Stimulated activated CD8-positive, alpha-beta memory T cell treated with anti-CD3 and anti-CD28 coated beads, Interleukin-4, amount 100 ng/mL, for 48 hours (primary cell): ENCODE results near the gene PROSER3.

Experiments
- DNase-seq: peaks from one replicate; pipeline ENCODE4 v3.0.0-alpha.2; 2020

The PROSER3 gene

GRCh38 chr19:35739275-35740107 is 18.5 kb upstream of the PROSER3 start:
- DNase-seq = no peak

DNA sequence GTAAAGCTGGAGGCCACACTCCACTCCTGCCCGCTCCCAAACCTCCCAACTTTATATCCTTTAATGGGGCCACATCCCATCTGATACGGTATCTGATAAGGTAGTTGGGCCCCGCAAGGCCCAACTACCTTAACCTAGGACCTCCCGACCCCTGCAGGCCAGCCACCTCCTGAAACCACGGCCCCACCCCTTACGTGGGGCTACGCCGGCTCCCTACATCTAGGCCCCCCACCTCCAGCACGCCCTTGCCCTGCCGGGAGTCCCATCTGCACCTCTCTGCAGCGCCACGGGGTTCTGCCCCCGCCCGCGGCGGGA is 17.9 kb upstream of the PROSER3 start:
- DNase-seq = no peak

DNA sequence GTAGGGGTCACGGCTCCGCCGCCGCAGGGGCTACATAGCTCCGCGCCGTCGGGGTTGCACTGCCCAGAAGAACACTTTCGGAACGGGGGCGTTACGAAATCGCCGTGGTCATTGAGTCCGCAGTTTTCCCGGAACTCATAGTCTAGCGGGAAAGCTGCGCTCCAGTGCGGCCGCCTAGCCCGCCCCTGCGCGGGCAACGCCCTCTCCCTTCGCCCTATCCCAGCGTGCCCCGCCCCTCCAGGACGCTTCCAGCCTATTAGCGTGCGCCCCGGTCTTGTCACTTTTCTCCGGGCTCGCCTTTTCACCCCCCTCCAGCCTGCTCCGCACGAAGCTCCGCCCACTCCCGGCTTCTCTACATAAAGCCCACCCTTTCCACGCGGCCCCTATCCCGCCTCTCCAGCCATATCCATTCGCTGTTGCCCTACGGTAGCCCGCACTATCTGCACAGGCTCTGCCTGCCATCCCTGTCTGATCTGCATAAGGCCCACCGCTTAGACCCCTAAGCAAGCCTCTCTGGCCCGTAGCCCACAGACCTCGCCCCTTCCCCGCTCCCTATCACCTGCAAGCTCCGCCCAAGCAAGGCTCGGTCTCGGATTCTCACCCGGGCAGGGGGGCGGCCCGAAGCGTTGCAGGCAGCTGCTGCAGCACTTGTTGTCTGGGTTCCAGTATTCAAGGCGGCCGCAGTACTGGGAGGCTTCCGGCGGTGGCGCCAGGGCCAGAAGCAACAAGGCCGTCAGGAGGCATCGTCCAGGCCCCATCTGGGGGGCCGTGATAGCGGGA is 17.4 kb upstream of the PROSER3 start:
- DNase-seq = peak; percentile 98

GRCh38 chr19:35741203-35741515 is 16.8 kb upstream of the PROSER3 start:
- DNase-seq = no peak

GRCh38 chr19:35742121-35742724 is 15.8 kb upstream of the PROSER3 start, which contains the start of gene IGFLR1:
Gene IGFLR1, minus strand, starts transcription at chr19:35742452. Its CDS starts 1,272 bp downstream, at chr19:35741180.
- peak; percentile 82 for DNase-seq

- DNase-seq = no peak
Measured at GRCh38 chr19:35743640-35744429, 14.1 kb upstream of the PROSER3 start.

GRCh38 chr19:35744430-35745327 is 13.3 kb upstream of the PROSER3 start:
- peak; percentile 94 for DNase-seq

DNA sequence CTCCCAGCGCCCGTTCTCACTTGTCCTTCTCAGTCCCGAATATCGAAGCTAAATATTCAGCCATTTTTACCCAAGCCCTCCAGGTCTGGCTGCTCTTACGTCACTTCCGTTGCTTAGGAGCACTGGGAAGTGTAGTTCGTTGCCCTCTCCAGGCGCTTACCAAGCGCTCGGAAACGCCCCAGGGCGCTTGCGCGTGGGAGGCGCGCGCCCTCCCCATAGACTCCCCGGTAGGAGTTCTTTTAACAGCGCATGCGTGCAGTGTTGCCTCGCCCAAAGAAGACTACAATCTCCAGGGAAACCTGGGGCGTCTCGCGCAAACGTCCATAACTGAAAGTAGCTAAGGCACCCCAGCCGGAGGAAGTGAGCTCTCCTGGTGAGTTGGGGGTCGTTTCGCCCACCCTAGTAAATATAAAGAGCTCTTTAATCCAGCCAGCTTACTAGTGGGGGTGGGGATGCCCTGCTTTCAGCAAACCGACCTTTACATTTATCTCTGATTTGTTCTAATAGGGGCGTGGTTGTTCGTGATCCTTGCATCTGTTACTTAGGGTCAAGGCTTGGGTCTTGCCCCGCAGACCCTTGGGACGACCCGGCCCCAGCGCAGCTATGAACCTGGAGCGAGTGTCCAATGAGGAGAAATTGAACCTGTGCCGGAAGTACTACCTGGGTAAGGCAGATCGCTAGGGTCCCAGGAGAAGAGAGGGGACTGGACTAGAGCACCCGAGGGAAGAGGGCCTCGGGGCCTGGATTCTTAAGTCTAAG is 12.5 kb upstream of the PROSER3 start, which contains the start of the genes PSENEN and U2AF1L4:
Gene PSENEN (plus strand): TSS at position 324 of the 759 bp plus-strand sequence. CDS start 280 bp downstream, at position 604.
Gene U2AF1L4 (minus strand): TSS at position 91 of the 759 bp plus-strand sequence. CDS start 27 bp downstream, at position 64.
- peak; percentile 93 for DNase-seq

DNA sequence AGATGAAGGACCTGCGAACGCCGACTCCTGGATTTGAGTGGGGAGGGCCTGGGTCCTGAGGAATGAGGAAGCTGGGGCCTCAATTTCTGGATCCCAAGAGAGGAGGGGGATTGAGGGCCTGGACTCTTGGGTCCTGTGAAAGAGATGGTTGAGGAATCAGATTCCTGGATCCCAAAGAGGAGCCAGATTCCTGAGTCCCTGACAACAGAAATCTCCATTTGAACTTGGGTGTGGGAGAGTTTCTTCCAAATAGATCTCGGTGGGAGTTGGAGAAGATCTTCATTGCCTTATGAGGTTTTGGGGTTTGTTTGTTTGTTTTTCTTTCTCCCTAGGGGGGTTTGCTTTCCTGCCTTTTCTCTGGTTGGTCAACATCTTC is 11.9 kb upstream of the PROSER3 start:
- DNase-seq = no peak

GRCh38 chr19:35746531-35746930 is 11.4 kb upstream of the PROSER3 start:
- DNase-seq = no peak

DNA sequence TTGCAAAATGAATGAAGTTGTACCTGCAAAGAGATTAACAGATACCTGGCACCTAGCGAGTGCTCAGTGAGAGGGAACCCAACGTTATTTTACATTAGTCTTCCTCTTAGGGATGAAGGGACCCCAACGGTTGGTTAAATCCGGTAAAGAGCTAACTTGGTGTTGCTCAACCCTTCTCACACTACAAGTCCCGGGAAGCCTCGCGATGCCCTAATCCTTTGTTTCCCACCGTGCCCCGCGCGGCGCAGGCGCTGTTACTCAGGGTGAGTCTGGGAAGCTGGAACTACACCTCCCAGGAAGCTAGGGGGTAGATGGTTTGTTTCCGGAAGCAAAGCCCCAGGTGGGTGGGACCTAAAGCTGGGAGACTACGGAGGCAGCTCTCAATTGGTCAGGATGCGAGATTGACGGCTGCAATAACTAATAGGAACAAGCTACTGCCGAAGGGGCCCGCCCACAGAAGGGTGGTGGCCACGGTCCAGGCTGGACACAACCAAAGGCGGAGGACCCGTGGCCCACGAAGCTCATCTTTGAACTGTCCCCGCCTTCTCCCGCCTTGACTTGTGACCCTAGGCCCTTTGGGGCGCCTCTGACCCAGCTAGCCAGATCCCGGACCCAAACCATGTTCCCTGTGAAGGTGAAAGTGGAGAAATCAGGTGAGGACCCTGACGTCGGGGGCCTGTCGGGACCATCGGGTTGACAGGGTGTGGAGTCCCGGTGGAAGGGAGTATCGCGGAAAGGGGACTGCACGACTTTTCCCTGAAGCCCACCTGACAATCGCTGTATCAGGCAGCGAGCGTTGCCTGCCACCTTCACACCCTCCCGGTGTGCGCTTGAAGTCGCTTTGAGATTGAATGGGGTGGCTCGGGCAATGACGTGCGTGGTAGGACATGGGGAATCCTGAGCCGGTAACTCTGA is 9.6 kb upstream of the PROSER3 start, which contains the start of gene LIN37:
Gene LIN37 (plus strand): TSS at position 471 of the 915 bp plus-strand sequence. CDS start 149 bp downstream, at position 620.
- peak; percentile 99 for DNase-seq

- DNase-seq = no peak
Measured at GRCh38 chr19:35750167-35750566, 7.8 kb upstream of the PROSER3 start.

DNA sequence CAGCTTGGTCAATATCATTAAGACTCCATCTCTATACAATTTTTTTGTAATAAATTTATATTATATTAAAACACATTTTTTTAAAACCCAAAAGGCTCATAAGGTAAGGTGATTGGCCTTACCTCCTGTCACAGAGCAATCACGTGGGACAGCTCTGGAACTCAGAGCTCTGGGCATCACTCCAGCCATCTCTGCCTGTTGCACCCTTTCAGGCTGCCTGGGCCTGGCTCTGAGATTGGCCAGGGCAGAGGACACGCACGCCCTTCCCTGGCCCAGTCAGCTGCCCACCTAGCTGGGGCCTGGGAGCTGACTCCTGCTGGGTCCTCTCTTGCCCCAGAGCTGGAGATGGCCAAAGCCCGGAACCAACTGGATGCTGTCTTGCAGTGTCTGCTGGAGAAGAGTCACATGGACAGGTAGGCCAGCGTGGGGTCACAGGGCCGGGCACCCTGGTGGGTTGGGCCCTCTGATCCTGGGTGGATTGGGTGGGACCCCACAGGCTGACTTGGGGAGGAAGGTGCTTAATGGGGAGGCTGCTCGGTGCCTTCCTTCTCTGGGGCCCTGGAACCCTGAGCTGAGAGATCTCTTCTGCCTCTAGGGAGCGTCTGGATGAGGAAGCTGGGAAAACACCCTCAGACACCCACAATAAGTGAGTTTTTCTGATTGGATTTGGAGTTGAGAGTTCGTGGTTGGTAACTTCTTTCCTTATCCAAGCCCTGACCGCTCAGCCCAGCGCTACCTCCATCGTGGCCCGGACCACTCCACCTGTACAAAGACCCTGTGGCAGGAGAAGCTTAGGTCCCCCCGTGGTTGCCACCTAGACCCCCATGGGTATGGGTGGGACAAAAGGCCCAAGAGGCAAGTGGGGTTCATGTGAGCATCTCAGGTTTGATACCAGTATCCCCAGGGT is 5.9 kb upstream of the PROSER3 start:
- no peak for DNase-seq

GRCh38 chr19:35752746-35753350 is 5.1 kb upstream of the PROSER3 start:
- DNase-seq = no peak

DNA sequence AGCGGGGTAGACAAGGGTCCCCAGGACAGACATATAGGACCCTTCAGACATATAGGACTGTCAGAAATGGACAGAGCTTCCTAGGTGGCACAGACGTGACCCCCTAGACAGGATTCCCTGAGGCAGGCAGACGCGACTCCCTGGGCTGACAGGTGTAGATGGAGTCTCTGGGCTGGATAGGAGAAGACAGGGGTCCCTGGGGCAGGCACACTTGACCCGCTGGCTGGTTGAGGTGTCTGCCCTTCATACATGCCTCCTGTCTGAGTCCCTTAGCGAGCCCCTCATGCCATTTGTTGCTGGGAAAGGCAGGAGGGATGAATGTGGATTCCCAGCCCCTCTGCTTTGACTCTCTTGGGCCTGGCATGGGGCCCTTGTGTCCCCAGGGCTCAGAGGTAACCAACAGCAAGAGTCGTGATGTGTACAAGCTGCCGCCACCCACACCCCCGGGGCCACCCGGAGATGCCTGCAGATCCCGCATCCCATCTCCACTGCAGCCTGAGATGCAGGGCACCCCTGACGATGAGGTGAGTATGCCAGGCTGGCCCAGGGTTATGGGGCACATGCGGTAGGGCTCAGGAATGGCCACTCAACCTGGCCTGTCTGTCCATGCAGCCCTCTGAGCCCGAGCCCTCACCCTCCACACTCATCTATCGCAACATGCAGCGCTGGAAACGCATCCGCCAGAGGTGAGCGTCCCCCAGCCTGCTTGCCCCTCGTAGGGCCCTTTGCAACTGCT is 4.2 kb upstream of the PROSER3 start:
- no peak for DNase-seq

GRCh38 chr19:35754370-35755130 is 3.4 kb upstream of the PROSER3 start:
- no peak for DNase-seq

DNA sequence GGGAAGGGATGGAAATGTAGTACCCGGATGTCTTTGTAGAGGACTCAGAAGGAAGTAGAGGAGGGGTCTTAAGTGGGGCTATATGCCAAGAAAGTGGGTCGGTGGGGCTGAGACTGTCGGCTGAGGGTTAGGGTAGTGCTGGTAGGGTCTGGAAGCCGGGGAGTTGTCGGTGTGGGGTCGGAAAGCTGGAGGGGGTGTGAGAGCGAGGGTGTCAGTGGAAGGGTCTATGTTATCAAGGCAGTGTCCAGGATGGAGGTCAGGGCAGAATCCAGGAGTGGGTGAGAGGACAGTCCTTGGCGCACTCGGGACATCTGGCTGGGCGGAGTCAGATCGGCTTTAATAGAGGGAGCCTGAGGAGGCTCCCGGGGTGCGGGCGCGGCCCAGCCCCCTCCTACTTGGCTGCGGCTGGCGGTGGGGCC is 2.8 kb upstream of the PROSER3 start:
- DNase-seq = no peak
